ENCODE results near the gene CRYBA2. TPM values are rescaled to one million over a fixed set of nuclear protein-coding genes. Genes with fewer than 3 reads are reported as not detected.
A peak's percentile ranks its signal among the peaks of the same experiment; 100 is the strongest.

CRYBA2 gene
- total RNA-seq, 1 donor: not detected

DNA sequence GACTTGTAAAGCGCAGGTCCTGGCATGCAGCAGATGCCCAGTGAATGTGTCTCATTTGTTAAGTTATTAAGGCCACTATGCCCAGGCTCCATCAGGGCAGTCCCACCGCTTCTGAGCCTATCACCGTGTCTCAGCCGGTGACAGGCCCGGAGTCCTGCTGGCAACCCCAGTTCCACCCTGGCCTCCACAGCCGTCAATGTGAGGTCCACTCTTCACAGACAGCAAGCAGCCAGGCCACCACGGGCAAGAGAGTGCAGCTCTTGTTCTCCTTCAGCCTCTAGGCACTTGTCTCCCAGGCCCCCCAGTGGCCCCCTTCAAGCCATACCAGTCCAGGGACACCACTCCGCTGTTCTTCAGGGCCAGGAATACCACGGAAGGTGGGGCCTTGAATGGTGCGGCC is 25.5 kb upstream of the CRYBA2 start:
- no peak overlapping the region for H2AFZ ChIP-seq (ENCODE audit: low read length)
- H3K4me3 ChIP-seq (ENCODE audit: insufficient read depth, low read length): no peak overlapping the region
- peak; percentile 84 for DNase-seq (ENCODE audit: insufficient read length, low spot score, missing footprints)
- H3K79me2 ChIP-seq (ENCODE audit: insufficient read depth, low read length): no peaks in the 10 kb centered on the region
- H4K20me1 ChIP-seq (ENCODE audit: insufficient read depth, low read length): no peaks in the 10 kb centered on the region
- no peaks in the 10 kb centered on the region for H3K36me3 ChIP-seq (ENCODE audit: insufficient read depth, low read length)
- H3K4me2 ChIP-seq (ENCODE audit: insufficient read depth, low read length): no peak overlapping the region
- H3K27me3 ChIP-seq (ENCODE audit: insufficient read depth, low read length): peaks cover 26% of the 10 kb centered on the region
- H3K27ac ChIP-seq (ENCODE audit: low read depth, low read length): no peak overlapping the region
- TF ChIP-seq, protein P1, sequence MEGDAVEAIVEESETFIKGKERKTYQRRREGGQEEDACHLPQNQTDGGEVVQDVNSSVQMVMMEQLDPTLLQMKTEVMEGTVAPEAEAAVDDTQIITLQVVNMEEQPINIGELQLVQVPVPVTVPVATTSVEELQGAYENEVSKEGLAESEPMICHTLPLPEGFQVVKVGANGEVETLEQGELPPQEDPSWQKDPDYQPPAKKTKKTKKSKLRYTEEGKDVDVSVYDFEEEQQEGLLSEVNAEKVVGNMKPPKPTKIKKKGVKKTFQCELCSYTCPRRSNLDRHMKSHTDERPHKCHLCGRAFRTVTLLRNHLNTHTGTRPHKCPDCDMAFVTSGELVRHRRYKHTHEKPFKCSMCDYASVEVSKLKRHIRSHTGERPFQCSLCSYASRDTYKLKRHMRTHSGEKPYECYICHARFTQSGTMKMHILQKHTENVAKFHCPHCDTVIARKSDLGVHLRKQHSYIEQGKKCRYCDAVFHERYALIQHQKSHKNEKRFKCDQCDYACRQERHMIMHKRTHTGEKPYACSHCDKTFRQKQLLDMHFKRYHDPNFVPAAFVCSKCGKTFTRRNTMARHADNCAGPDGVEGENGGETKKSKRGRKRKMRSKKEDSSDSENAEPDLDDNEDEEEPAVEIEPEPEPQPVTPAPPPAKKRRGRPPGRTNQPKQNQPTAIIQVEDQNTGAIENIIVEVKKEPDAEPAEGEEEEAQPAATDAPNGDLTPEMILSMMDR (IDR thresholded peaks at IDR 0.05; ENCODE audit: extremely low read depth, low read depth, low read length): no peak
- H3K9me3 ChIP-seq (ENCODE audit: low read depth, low read length): no peaks in the 10 kb centered on the region
- no peaks in the 10 kb centered on the region for H3K4me1 ChIP-seq (ENCODE audit: insufficient read depth, low read length)

GRCh38 chr2:219018286-219018685 is 25.1 kb upstream of the CRYBA2 start:
- no peaks in the 10 kb centered on the region for H3K36me3 ChIP-seq (ENCODE audit: insufficient read depth, low read length)
- H3K4me1 ChIP-seq (ENCODE audit: insufficient read depth, low read length): no peaks in the 10 kb centered on the region
- H2AFZ ChIP-seq (ENCODE audit: low read length): no peak overlapping the region
- no peaks in the 10 kb centered on the region for H3K9me3 ChIP-seq (ENCODE audit: low read depth, low read length)
- H3K4me3 ChIP-seq (ENCODE audit: insufficient read depth, low read length): no peak overlapping the region
- no peak overlapping the region for H3K27ac ChIP-seq (ENCODE audit: low read depth, low read length)
- H3K79me2 ChIP-seq (ENCODE audit: insufficient read depth, low read length): no peaks in the 10 kb centered on the region
- peaks cover 25% of the 10 kb centered on the region for H3K27me3 ChIP-seq (ENCODE audit: insufficient read depth, low read length)
- no peak overlapping the region for H3K4me2 ChIP-seq (ENCODE audit: insufficient read depth, low read length)
- no peaks in the 10 kb centered on the region for H4K20me1 ChIP-seq (ENCODE audit: insufficient read depth, low read length)
- TF ChIP-seq, protein P1 (IDR thresholded peaks at IDR 0.05; ENCODE audit: extremely low read depth, low read depth, low read length): no peak
- peak; percentile 43 for DNase-seq (ENCODE audit: insufficient read length, low spot score, missing footprints)

GRCh38 chr2:219017201-219017931 is 24.1 kb upstream of the CRYBA2 start:
- Histone ChIP-seq H3K36me3 (ENCODE audit: insufficient read depth, low read length) (no peaks in the 10 kb centered on the region), H4K20me1 (ENCODE audit: insufficient read depth, low read length) (no peaks in the 10 kb centered on the region), H3K27ac (ENCODE audit: low read depth, low read length) (no peak overlapping the region), H3K9me3 (ENCODE audit: low read depth, low read length) (no peaks in the 10 kb centered on the region), H3K4me1 (ENCODE audit: insufficient read depth, low read length) (no peaks in the 10 kb centered on the region), H3K79me2 (ENCODE audit: insufficient read depth, low read length) (no peaks in the 10 kb centered on the region), H3K27me3 (ENCODE audit: insufficient read depth, low read length) (peaks cover 25% of the 10 kb centered on the region), H2AFZ (ENCODE audit: low read length) (no peak overlapping the region), H3K4me2 (ENCODE audit: insufficient read depth, low read length) (no peak overlapping the region), H3K4me3 (ENCODE audit: insufficient read depth, low read length) (no peak overlapping the region)
- TF ChIP-seq, protein P1 (IDR thresholded peaks at IDR 0.05; ENCODE audit: extremely low read depth, low read depth, low read length): no peak
- DNase-seq (ENCODE audit: insufficient read length, low spot score, missing footprints): peak; percentile 63

GRCh38 chr2:219016721-219017120 is 23.5 kb upstream of the CRYBA2 start:
- Histone ChIP-seq H3K4me1 (ENCODE audit: insufficient read depth, low read length) (no peaks in the 10 kb centered on the region), H3K27ac (ENCODE audit: low read depth, low read length) (no peak overlapping the region), H3K36me3 (ENCODE audit: insufficient read depth, low read length) (no peaks in the 10 kb centered on the region), H3K4me3 (ENCODE audit: insufficient read depth, low read length) (no peak overlapping the region), H3K4me2 (ENCODE audit: insufficient read depth, low read length) (no peak overlapping the region), H4K20me1 (ENCODE audit: insufficient read depth, low read length) (no peaks in the 10 kb centered on the region), H3K27me3 (ENCODE audit: insufficient read depth, low read length) (peaks cover 25% of the 10 kb centered on the region), H2AFZ (ENCODE audit: low read length) (no peak overlapping the region), H3K9me3 (ENCODE audit: low read depth, low read length) (no peaks in the 10 kb centered on the region), H3K79me2 (ENCODE audit: insufficient read depth, low read length) (no peaks in the 10 kb centered on the region)
- TF ChIP-seq, protein P1 (IDR thresholded peaks at IDR 0.05; ENCODE audit: extremely low read depth, low read depth, low read length): no peak
- DNase-seq (ENCODE audit: insufficient read length, low spot score, missing footprints): peak; percentile 55
